HG03378 (cell line): ENCODE measurements around the gene GIPC3.
"Not testable (repeated sequence)": the region's sequence is repeated elsewhere in the genome, so short reads cannot be mapped to it uniquely, and the experiment has no call there.

ENCODE experiments used
- ATAC-seq: cut with Tn5 transposase; IDR thresholded peaks from one replicate; pipeline ENCODE4 v1.9.1; 2021; ENCODE audit warnings: mild to moderate bottlenecking, moderate library complexity; ENCODE audit not compliant: unreplicated experiment

Gene GIPC3

GRCh38 chr19:3575949-3576673 lies 9.2 kb upstream of the GIPC3 start:
- ATAC-seq, result no peak

- no peak for ATAC-seq
Observed at GRCh38 chr19:3576696-3577443, 8.4 kb upstream of the GIPC3 start.

GRCh38 chr19:3577723-3578344 lies 7.4 kb upstream of the GIPC3 start:
- no peak for ATAC-seq

GRCh38 chr19:3578390-3578789 lies 6.9 kb upstream of the GIPC3 start:
- ATAC-seq, result no peak

- ATAC-seq, result no peak
Observed at GRCh38 chr19:3580156-3580934, 4.9 kb upstream of the GIPC3 start.

GRCh38 chr19:3581792-3582191 lies 3.5 kb upstream of the GIPC3 start:
- not testable (repeated sequence) for ATAC-seq

GRCh38 chr19:3584036-3584802 lies 1.1 kb upstream of the GIPC3 start:
- not testable (repeated sequence) for ATAC-seq

- ATAC-seq, result no peak
Observed at GRCh38 chr19:3586127-3586626, 899 bp downstream of the GIPC3 start.

GRCh38 chr19:3586707-3587346 lies 1.5 kb downstream of the GIPC3 start:
- no peak for ATAC-seq

GRCh38 chr19:3589439-3589838 lies 4.2 kb downstream of the GIPC3 start:
- ATAC-seq, result no peak

GRCh38 chr19:3589949-3590348 lies 4.7 kb downstream of the GIPC3 start:
- no peak for ATAC-seq

GRCh38 chr19:3590991-3591659 lies 5.8 kb downstream of the GIPC3 start:
- ATAC-seq, result no peak

- ATAC-seq, result no peak
Observed at GRCh38 chr19:3591876-3592613, 6.8 kb downstream of the GIPC3 start.

- ATAC-seq, result no peak
Observed at GRCh38 chr19:3593156-3593555, 7.9 kb downstream of the GIPC3 start.

- ATAC-seq, result no peak
Observed at GRCh38 chr19:3595521-3596061, 10.3 kb downstream of the GIPC3 start.

GRCh38 chr19:3599776-3600187 lies 14.5 kb downstream of the GIPC3 start:
- ATAC-seq, result no peak

- ATAC-seq, result no peak
Observed at GRCh38 chr19:3601021-3601420, 15.7 kb downstream of the GIPC3 start.

- no peak for ATAC-seq
Observed at GRCh38 chr19:3603121-3603811, 18.0 kb downstream of the GIPC3 start.
